OCI-LY7 (cell line): ENCODE data around the gene GNAZ. TPM values are rescaled to one million over a fixed set of nuclear protein-coding genes. Genes with fewer than 3 reads are reported as not detected.

Source experiments
- BruUV-seq: library from RNA; stranded (reverse); fragments of 400-500 nt; replicated peaks from 2 replicates; lab custom pipeline; 2021; lab: Mats Ljungman, UMichigan
- CTCF ChIA-PET: fragments of 300-600 bp; sonication (Branson Sonifier 250); formaldehyde crosslinking; loops from one replicate; lab custom pipeline; 2022; ENCODE audit warnings: antibody characterized with exemption; ENCODE audit not compliant: unreplicated experiment; lab: Charles Lee
- POLR2A ChIA-PET: fragments of 300-600 bp; sonication (Branson Sonifier 250); formaldehyde crosslinking; loops from one replicate; lab custom pipeline; 2022; ENCODE audit warnings: antibody characterized with exemption; lab: Charles Lee
- DNase-seq: peaks from one replicate; pipeline ENCODE4 v3.0.0-alpha.2; 2015; ENCODE audit warnings: low spot score
- H2AFZ ChIP-seq: fragments of 200-600 bp; sonication (generic), shearing (Covaris generic); 2 replicates; pipeline ENCODE4 v1.6.1; 2014; ENCODE audit warnings: mild to moderate bottlenecking, antibody characterized with exemption, low read length, moderate library complexity
- H3K27ac ChIP-seq: fragments of 200-600 bp; sonication (generic); 2 replicates; pipeline ENCODE4 v1.5.1; 2014; ENCODE audit warnings: mixed run types, low read depth, mild to moderate bottlenecking, moderate library complexity, low read length, inconsistent platforms; ENCODE audit not compliant: poor library complexity, severe bottlenecking
- H3K36me3 ChIP-seq: fragments of 200-600 bp; sonication (generic); 2 replicates; pipeline ENCODE4 v1.6.1; 2014; ENCODE audit warnings: mild to moderate bottlenecking, antibody characterized with exemption, low read length, moderate library complexity, mixed read lengths; ENCODE audit not compliant: insufficient read depth
- H3K4me1 ChIP-seq: fragments of 200-600 bp; sonication (generic); 2 replicates; pipeline ENCODE4 v1.5.1; 2014; ENCODE audit warnings: mild to moderate bottlenecking, low read length; ENCODE audit not compliant: insufficient read depth, poor library complexity, severe bottlenecking
- H3K4me2 ChIP-seq: fragments of 200-600 bp; sonication (generic); 2 replicates; pipeline ENCODE4 v1.6.1; 2014; ENCODE audit warnings: mild to moderate bottlenecking, low read length
- H3K4me3 ChIP-seq: fragments of 200-600 bp; sonication (generic); 2 replicates; pipeline ENCODE4 v1.5.1; 2014; ENCODE audit warnings: mild to moderate bottlenecking, low read depth, low read length; ENCODE audit not compliant: poor library complexity, severe bottlenecking
- H3K79me2 ChIP-seq: fragments of 200-600 bp; sonication (generic); 2 replicates; pipeline ENCODE4 v1.6.1; 2016; ENCODE audit warnings: low read depth, mild to moderate bottlenecking, low read length, moderate library complexity, mixed read lengths; ENCODE audit not compliant: insufficient read depth
- H3K9me2 ChIP-seq: fragments of 200-600 bp; sonication (generic); 2 replicates; pipeline ENCODE4 v1.6.1; 2016; ENCODE audit warnings: mild to moderate bottlenecking, low read length, mixed read lengths; ENCODE audit not compliant: insufficient read depth
- H3K9me3 ChIP-seq: fragments of 200-600 bp; sonication (generic); 2 replicates; pipeline ENCODE4 v1.6.1; 2014; ENCODE audit warnings: mild to moderate bottlenecking, mixed run types, low read length, mixed read lengths
- H4K20me1 ChIP-seq: fragments of 200-600 bp; sonication (generic); 2 replicates; pipeline ENCODE4 v1.6.1; 2014; ENCODE audit warnings: mild to moderate bottlenecking, antibody characterized with exemption, low read length, moderate library complexity, mixed read lengths; ENCODE audit not compliant: insufficient read depth
- CTCF ChIP-seq: fragments of 200-600 bp; sonication (generic); conservative IDR thresholded peaks from 2 replicates; pipeline ENCODE4 v1.5.1; 2014; ENCODE audit warnings: mild to moderate bottlenecking, antibody characterized with exemption, low read length, moderate library complexity, mixed read lengths
- EZH2phosphoT487 ChIP-seq: fragments of 200-600 bp; sonication (generic); IDR thresholded peaks from 2 replicates; pipeline ENCODE4 v1.6.1; 2018; ENCODE audit warnings: low read depth, borderline replicate concordance, mild to moderate bottlenecking, mixed run types, antibody characterized with exemption, low read length, moderate library complexity, mixed read lengths
- intact Hi-C: fragments of 100-400 bp; cut with micrococcal nuclease; formaldehyde crosslinking; loops from one replicate; pipeline ENCODE4 v1.10.0; 2022; ENCODE audit not compliant: unreplicated experiment
- total RNA-seq, 2 experiments: library from RNA; depleted of rRNA in 1 of 2; stranded (reverse); fragments of >200 nt in 1 of 2; shearing (Covaris generic) in 1 of 2; gene quantifications; 2 replicates each; pipeline ENCODE4 v1.2.3, GENCODE V29; 2014 to 2022

GNAZ gene
- total RNA-seq, 2 experiments from 2014 or later = 38.5 to 46.4 TPM

- no peak overlapping the region for H3K4me3 ChIP-seq
Measured at GRCh38 chr22:23102776-23103175, 32.5 kb downstream of the GNAZ start.

GRCh38 chr22:23103199-23103954 is 33.1 kb downstream of the GNAZ start:
- intact Hi-C loops = no loop called here
- POLR2A ChIA-PET = interaction anchor here (0.6 kb wide), 1 partner anchor 113 kb away, joined by 3 read pairs; no protein-coding TSS in a partner anchor

More at GRCh38 chr22:23102776-23103175, 32.5 kb downstream of the GNAZ start:
- H4K20me1 ChIP-seq = no peaks in the 10 kb centered on the region
- no peaks in the 10 kb centered on the region for H3K4me1 ChIP-seq
- CTCF ChIA-PET = no interaction called here
- no peak for DNase-seq
- H3K27ac ChIP-seq = no peak overlapping the region
- no peak overlapping the region for H3K4me2 ChIP-seq
- TF ChIP-seq CTCF (no peak), EZH2phosphoT487 (no peak)
- no TSS peak for BruUV-seq
- POLR2A ChIA-PET = interaction anchor here (0.6 kb wide), 1 partner anchor 114 kb away, joined by 3 read pairs; no protein-coding TSS in a partner anchor
- H3K9me2 ChIP-seq = no peaks in the 10 kb centered on the region
- no peaks in the 10 kb centered on the region for H3K9me3 ChIP-seq
- peaks cover 27% of the 10 kb centered on the region; the same call in 1 of the 2 replicates for H3K36me3 ChIP-seq
- H2AFZ ChIP-seq = no peak overlapping the region
- intact Hi-C loops = no loop called here
- H3K79me2 ChIP-seq = no peaks in the 10 kb centered on the region

GRCh38 chr22:23104187-23104971 is 34.1 kb downstream of the GNAZ start:
- POLR2A ChIA-PET = no interaction called here
- Histone ChIP-seq H2AFZ (no peak overlapping the region), H3K9me2 (no peaks in the 10 kb centered on the region), H3K4me2 (no peak overlapping the region), H3K79me2 (no peaks in the 10 kb centered on the region), H4K20me1 (no peaks in the 10 kb centered on the region), H3K4me3 (no peak overlapping the region), H3K27ac (no peak overlapping the region), H3K9me3 (no peaks in the 10 kb centered on the region), H3K4me1 (no peaks in the 10 kb centered on the region), H3K36me3 (peaks cover 22% of the 10 kb centered on the region; the same call in 1 of the 2 replicates)
- no TSS peak for BruUV-seq
- intact Hi-C loops = no loop called here
- TF ChIP-seq CTCF = no peak
- TF ChIP-seq EZH2phosphoT487 = no peak
- DNase-seq = no peak
- CTCF ChIA-PET = no interaction called here

More at GRCh38 chr22:23103199-23103954, 33.1 kb downstream of the GNAZ start:
- H3K36me3 ChIP-seq = peaks cover 24% of the 10 kb centered on the region; the same call in 1 of the 2 replicates
- H4K20me1 ChIP-seq = no peaks in the 10 kb centered on the region
- CTCF ChIA-PET = no interaction called here
- DNase-seq = no peak
- H3K9me3 ChIP-seq = no peaks in the 10 kb centered on the region
- H3K9me2 ChIP-seq = no peaks in the 10 kb centered on the region
- H2AFZ ChIP-seq = no peak overlapping the region
- no peak overlapping the region for H3K4me2 ChIP-seq
- no peaks in the 10 kb centered on the region for H3K4me1 ChIP-seq
- BruUV-seq = no TSS peak
- no peak overlapping the region for H3K4me3 ChIP-seq
- H3K79me2 ChIP-seq = no peaks in the 10 kb centered on the region
- no peak overlapping the region for H3K27ac ChIP-seq
- no peak for TF ChIP-seq EZH2phosphoT487
